Muscle of arm (tissue), 14 donors: ENCODE measurements around the gene FRMD3. TPM values are rescaled to one million over a fixed set of nuclear protein-coding genes. Genes with fewer than 3 reads are reported as not detected.

Experiments used
- DNase-seq: peaks from one replicate; pipeline ENCODE4 v3.0.0-alpha.2; 2013
- long read RNA-seq, 11 donors: transcript quantifications; one replicate each; lab custom pipeline, GENCODE V29; 2026
- polyA plus RNA-seq, 12 donors: library from polyadenylated mRNA; unstranded; fragments of 120-200 nt; gene quantifications; one replicate each; pipeline ENCODE4 v1.2.1, GENCODE V29; 2013; ENCODE audit not compliant: insufficient read length in 12 of 12

The FRMD3 gene
- 10 to 100 TPM in 11 of 12 donors, not detected in 1; 14.2 to 62.2 (median 28.5) TPM for polyA plus RNA-seq
- long read RNA-seq, donor 1, full-length matches to known transcripts: 1 of 1 reads
- long read RNA-seq, donor 1, partial matches to known transcripts: 0 of 1 reads
- long read RNA-seq, donor 1, other reads (novel, unspliced or antisense): 0 of 1 reads
- long read RNA-seq, donor 2, full-length matches to known transcripts: 11 of 21 reads
- long read RNA-seq, donor 2, partial matches to known transcripts: 10 of 21 reads
- long read RNA-seq, donor 2, other reads (novel, unspliced or antisense): 0 of 21 reads
- long read RNA-seq, donor 3, full-length matches to known transcripts: 5 of 5 reads
- long read RNA-seq, donor 3, partial matches to known transcripts: 0 of 5 reads
- long read RNA-seq, donor 3, other reads (novel, unspliced or antisense): 0 of 5 reads
- long read RNA-seq, donor 4, partial matches to known transcripts: 0 of 4 reads
- long read RNA-seq, donor 4, other reads (novel, unspliced or antisense): 0 of 4 reads
- long read RNA-seq, donor 5: 0 reads
- long read RNA-seq, donor 6, full-length matches to known transcripts: 14 of 21 reads
- long read RNA-seq, donor 6, partial matches to known transcripts: 7 of 21 reads
- long read RNA-seq, donor 6, other reads (novel, unspliced or antisense): 0 of 21 reads
- long read RNA-seq, donor 7, transcript FRMD3-202 (3 exons, 964 nt): major isoform, 5 of 11 reads
- long read RNA-seq, donor 7, partial matches to known transcripts: 6 of 11 reads
- long read RNA-seq, donor 7, other reads (novel, unspliced or antisense): 0 of 11 reads
- long read RNA-seq, donor 8, full-length matches to known transcripts: 23 of 28 reads
- long read RNA-seq, donor 8, partial matches to known transcripts: 5 of 28 reads
- long read RNA-seq, donor 8, other reads (novel, unspliced or antisense): 0 of 28 reads
- long read RNA-seq, donor 9, transcript FRMD3-202 (3 exons, 964 nt): major isoform, 5 of 10 reads
- long read RNA-seq, donor 9, partial matches to known transcripts: 5 of 10 reads
- long read RNA-seq, donor 9, other reads (novel, unspliced or antisense): 0 of 10 reads
- long read RNA-seq, donor 10, full-length matches to known transcripts: 7 of 7 reads
- long read RNA-seq, donor 10, partial matches to known transcripts: 0 of 7 reads
- long read RNA-seq, donor 10, other reads (novel, unspliced or antisense): 0 of 7 reads
- long read RNA-seq, donor 11, full-length matches to known transcripts: 33 of 49 reads
- long read RNA-seq, donor 11, partial matches to known transcripts: 16 of 49 reads
- long read RNA-seq, donor 11, other reads (novel, unspliced or antisense): 0 of 49 reads

DNA sequence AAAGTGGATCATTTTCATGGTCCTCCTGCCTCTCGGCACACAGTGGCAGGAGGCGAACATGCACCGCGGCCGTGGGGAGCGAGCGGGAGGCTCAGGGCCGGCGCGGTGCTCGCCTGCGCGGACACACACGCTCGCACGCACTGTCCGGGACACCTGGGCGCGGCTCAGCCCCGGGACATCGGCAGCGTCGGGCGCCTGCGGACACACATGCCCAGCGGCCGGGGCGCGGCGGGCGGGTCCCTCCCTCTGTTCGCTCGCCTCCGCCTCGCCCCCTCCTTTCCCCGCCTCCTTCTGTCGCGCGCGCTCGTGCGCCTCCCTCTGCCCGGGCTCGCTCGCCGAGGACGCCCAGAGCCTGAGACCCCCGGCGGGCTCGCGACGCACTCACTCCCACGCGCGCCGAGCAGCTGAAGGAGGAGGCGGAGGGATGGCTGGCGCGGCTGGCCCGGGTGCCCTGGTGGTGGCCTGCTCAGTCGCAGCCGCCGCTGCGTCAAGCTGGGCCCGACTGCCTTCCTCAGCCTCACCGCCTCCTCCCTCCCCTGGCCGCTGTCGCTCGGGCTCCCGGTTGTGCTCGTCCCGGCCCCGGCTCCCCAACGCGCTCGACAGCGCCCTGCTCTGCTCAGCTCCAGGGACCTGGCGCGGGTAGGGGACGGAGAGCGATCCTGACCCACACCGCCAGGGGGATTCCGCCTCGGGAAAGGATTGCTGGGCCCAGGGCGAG, at the start of gene FRMD3:
FRMD3 (minus strand) TSS at position 230 of the 718 bp plus-strand sequence; CDS start at position 60, 170 bp downstream.
- DNase-seq: peak; percentile 67

DNA sequence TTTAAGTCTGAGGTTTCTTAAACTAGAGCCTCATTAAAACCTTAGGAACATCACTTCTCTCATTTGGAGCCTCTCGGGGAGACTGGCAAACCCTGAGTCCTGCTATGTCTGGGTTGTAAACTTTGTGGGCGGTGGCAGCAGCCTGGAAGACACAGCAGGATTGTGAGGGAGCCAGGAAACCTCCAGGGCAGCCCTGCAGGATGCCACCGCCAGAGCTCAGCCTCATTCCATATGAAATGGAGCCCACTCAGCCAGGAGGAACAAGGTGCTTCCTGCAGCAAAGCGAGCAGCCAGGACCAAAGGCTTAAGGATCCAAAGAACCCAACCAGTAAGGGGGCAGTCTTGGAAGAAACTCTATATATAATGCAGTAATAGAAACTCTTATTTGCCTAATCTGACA, 46.8 kb upstream of the FRMD3 start:
- no peak for DNase-seq

DNA sequence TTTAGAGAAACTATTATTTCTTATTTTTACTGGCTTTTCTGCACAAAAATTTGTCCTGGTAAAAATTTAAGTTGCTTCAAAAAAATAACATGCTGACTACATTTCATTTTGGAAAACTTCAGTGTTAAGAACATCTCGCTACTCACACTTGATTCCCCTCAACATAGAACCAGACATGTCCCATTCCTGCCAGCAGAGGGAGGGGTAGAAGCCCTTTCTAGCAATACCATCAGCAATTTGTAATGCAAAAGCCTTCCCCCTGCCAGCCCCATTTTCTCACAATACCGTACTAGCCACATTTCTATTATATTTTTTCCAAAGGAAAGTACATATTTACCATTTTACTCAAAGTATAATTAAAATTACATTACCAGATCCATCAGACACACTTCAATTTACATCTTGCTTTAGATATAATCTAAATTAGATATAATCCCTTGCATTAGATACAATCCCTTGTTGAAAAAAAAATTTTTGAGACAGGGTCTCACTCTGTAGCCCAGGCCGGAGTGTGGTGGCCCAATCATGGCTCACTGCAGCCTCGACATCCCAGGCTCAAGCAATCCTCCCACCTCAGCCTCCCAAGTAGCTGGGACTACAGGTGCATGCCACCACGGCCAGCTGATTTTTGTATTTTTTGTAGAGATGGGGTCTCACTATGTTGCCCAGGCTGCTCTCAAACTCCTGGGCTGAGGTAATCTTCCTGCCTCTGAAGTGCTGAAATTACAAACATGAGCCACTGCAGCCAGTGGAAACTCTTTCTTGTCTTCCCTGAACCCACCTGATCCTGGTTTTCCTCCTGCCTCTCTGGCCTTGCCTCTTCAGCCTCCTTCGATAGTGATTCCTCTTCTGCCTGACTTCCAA, 45.2 kb upstream of the FRMD3 start:
- peak; percentile 57 for DNase-seq

DNA sequence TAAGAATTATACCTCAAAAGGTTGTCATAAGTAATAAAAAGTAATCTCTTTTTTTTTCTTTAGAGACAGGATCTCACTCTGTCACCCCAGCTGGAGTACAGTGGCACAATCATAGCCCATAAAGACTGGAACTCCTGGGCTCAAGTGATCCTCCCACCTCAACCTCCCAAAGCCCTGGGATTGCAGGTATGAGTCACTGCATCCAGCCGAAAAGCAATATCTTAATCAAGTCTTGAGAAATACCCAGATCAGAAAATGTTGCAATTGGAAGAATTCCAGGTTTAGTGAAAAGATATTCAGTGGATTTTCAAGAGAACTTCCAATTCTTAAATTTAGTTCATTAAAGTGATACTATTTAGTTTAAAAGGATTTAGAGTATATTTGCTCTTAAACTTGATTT, 43.8 kb upstream of the FRMD3 start:
- DNase-seq: no peak

DNA sequence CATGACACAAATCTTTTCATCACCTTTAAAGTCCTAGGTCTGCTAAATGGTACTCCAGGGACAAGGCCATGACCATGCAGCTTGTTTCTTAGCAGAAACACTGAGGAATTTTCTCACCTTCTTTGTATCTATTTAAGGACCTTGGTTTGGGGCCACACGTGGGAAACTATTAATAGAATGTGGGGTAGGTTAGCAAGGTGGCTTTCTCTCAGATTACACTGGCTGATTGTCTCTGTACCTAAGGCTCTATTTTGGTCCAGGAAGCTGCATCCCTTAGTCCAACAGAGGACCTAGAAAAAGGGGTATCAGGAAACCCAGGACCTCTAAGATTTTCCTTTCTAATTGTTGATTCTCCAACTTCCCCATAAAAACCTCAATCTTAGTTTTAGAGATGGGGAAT, 36.3 kb upstream of the FRMD3 start:
- DNase-seq: no peak

DNA sequence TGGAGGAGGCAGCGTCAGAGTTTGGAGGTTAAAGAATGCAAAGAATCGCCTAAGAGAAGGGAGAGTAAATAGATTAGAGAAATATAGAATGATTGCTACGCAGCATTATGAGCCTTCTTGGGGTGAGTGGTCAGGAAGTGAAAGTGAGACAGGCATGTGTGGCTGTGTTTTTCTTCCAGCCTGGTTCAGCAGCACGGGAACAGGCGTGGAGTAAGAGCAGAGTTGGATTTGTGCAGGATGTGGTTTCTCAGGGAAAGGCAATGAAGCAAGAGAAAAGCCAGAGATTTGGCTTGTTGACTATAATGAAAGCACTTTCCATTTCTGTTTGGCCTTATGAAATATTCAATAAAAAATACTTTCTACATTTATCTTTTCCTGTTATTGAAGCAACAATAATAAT, 34.3 kb upstream of the FRMD3 start:
- no peak for DNase-seq

DNA sequence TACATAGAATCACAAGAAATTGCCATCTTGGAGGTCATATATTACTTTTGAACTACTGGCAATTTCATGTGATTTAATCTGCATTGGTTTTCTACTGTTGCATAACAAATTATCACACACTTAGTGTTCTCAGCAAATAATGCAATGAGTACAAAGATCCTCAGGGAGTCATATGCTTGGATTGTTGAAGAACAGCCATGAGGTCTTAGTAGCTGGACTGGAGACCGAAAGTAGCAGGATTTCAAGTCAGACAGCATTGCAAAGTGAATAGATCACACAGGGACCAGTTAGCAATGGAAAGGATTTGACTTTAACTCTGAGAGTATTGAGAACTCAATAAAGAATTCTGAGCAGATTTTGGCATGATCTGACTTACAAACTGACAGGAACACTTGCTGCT, 32.2 kb upstream of the FRMD3 start:
- no peak for DNase-seq

DNA sequence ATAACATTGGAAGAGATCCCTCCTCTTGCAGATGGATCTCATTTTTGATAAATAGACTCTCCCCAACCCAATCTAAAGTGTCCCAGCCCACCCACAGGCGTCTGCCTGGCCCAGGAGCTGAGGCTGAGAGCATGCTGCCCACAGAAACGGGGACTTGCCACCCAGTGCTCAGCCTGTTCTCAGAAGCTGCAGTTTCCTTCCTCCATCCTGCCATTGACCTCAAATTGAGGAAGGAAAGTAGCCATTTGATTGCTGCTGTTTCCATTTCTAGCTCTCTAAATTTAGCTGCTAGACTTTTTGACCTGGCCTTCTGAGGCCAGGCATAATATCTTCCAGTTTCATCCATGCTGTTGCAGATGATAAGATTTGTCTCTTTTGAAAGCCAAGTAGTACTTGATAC, 31.1 kb upstream of the FRMD3 start:
- DNase-seq: no peak

DNA sequence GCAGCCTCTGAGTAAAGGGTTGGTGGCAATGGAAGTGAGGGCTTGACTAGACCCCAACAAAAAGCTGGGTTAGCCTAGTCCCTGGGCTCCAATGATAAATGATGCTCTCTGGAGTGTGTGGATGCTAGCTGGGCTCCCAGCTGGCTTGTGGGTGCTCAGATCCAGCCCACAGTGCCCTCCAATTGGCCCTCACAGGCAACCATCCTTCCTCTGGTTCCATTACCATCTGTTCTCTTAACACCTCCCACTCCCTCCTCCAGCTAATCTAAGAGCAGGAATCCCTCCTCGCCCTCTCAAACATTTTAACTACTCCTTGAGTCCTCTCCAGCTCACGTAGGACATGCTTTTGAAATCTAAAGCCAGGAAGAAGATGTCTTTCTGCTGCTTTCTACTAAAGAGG, 25.2 kb upstream of the FRMD3 start:
- DNase-seq: no peak

DNA sequence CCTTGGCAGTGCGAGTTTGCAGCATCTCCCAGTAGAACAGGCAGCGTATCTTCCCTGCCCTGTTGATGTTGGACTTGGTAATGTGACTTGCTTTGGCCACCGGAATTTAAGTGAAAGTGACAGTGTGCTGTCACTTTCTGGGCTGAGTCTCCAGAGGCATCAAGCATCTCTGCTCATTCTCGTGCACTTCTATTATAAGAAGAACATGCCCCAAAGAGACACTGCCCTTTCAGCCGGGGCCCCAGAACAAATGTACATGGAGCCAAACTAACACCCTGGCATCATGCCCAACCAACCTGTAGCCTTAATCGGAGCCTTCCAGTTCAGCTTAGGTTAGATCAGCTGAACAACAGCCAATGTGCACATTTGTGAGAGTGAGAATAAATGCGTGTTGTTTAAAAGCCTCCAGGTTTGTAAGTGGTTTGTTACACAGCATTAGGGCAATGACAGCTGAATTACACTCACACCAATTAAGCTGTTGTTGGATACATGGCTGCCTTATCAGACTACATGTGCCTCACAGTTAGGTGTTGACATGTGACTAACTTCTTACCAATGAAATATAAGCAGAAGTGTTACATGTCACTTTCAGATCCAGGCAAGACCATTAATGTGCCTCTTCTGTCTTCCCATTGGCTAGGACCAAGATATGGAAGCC, 22.1 kb upstream of the FRMD3 start:
- no peak for DNase-seq

DNA sequence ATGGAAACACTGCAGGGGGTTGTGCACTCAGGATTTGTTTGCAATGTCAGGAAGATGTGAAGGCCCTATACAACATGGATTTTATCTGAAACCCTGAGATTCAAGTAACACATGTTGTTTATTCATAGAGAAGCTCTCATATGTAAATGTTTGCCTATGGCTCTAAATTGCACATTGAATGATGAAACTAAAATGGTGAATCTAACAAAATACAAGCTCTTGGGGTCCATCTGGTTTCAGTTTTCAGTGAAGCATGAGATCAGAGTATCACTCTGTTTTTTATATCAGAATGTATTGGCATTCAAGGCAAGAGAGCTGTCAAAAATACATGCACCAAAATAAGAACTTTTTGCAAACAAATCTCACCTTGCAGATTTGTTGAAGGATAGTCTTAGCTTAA, 19.6 kb upstream of the FRMD3 start:
- no peak for DNase-seq

DNA sequence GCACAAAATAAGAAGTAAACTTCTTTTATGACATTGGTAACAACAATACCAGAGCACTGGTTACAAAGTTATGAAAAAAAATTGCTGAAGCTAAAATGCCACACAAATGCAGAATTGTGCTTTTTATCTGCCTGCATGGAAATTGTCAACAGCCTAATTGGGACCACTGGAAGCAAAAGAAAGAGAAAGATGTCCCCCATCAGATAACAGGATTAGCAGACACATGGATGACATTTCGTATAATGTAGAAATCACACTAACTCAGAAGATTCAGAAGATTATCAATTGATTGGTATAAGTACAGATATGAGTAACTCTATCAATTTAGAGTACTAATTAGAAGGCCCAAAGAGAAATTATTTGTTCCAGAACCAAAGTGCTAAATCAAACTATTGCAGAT, 19.1 kb upstream of the FRMD3 start:
- DNase-seq: no peak

DNA sequence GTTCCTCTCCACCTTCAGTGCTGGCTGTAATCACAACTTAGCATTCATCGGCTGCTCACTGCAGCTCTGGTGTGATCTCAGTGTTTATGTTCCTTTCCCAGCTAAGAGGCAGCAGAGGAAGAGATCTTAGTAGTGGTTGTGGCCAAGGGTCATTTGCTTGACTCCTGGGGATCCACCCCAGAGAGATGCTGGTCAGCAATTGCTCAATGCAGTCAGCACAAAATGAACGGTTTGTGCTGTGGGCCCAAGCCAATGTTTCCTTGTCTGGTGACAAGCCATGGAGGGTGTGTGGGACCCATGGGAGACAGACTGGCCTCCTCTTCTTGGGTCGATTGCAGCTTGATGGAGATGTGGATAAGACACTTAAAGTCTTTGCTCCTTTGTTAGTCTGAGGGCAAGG, 16.1 kb upstream of the FRMD3 start:
- no peak for DNase-seq

DNA sequence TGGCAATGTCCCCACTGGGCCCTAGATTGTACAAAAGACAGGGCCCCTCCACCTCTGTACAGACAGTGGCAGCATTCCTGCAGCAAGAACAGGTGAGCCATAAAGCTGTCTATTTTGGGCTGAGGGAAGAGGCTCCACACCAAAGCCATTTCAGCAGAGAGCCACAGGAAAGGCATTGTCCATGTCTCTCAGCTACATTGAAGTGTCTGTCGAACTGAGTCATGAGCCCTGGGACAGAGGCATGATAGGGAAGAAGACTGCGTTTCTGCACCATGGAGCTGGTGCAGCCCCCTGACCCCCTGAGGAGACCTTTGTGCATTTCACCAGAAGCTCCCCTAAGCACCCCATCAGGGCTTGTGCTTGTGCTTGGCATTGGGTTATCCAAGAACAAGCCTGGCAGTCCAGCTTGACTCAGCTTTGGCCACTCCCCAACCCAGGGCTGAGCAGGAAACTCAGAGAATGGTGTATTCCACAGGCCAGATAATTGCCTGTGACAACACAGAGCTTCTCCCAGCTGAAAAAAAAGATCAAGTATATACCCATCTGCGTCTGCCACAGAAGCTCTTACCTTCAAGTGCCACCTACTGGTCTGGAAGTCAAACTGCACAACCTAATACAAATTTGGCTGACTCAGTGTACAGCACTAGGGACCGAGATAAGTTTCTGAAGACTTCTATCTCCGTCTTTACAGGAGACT, 5.9 kb upstream of the FRMD3 start:
- peak; percentile 15 for DNase-seq

DNA sequence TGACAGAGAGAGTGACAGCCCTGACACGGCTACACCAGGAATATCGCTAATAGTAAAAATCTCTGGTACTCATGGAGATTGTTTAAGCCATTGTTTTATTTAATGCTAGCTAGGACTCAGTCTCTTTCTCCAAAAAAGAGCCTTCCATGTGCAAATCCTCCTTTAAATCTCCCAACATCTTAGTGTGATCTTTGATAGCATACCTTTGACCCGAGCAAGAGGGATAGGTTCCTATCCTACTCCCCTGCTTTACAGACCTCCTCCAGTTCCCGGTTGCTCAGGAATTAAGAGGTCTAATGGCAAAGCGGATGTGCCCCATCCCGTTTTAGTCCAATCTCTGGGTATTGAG, 663 bp upstream of the FRMD3 start:
- no peak for DNase-seq

DNA sequence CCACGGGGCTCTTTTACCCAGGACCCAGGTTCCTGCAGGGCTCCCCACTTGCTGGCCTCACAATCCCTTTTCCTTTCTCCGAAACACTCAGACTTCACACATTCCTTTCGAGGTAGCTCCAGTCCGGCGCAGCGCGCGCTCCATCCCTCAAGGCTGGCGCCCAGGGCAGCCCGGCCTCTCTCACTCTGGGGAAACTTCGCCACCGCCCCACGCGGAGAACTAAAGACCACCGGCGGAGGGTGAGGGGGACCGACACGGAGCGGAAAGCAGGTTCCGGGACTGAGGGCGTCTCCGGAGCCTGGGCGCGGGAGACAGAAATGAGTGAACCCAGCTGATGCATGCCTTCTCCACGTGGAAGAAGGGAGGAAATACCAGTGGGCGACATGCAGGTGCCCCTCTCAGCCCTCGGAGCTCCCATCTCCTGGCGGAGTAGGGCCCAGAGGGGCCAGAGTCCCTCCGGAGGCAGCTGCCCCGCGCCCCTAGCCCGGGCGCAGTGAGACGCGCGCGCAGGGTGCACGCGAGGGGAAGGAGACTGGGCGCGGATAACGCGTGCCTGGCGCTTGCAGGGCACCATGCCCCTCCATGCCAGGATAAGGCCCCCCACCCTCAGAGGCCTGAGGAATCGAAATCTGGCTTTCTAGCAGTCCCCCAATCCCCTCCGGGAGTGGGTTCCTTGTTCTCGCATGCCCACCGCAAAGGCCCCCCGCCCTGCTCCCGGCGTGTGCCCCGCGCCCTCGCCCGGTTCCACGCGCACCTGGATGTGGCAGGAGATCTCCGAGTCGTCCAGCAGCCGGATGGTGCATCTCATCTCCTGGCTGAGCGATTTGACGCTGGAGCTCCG, 650 bp downstream of the FRMD3 start:
- no peak for DNase-seq

DNA sequence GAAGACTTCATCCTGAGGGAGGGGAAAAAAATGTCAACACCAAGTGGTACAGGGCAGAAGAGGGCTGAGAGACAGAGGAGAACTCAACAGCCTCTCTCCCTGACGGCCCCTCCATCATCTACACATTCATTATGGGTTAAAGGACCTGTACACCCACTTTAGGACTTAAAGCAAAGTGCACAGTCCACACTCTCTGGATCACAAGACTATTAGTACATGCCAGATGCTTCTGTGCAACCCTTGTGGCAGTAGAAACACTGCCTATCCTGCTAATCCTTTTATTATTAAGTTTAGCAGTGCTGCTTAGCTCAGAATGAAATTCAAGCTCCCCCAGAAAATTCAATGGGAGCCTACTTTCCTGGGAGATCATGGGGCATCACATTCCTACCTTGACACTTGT, 1.9 kb downstream of the FRMD3 start:
- DNase-seq: no peak

DNA sequence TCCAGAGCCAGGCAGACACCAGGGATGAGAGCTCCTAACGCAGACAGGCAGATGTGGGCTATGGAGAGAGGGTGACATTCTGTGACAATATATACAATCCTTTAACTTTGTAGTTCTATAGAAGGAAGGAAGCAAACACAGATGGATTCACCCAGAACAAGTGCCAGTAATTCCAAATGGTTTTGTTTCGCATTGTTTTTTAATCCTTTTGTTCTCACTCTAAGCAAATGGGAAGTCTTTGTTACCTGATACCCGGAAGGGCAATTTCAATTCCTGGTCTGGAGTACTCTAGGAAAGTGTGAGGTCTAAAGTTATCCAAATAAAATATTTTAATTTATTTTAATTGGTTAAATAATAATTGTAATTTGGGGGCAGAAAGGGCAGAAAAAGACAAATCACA, 2.5 kb downstream of the FRMD3 start:
- no peak for DNase-seq
